CD4-positive, alpha-beta T cell treated with Interleukin-17A for 4 hours (primary cell): Measurements from ENCODE around the gene GM2A.
"Not testable (repeated sequence)": the region's sequence is repeated elsewhere in the genome, so short reads cannot be mapped to it uniquely, and the experiment has no call there.

Source experiments
- DNase-seq: peaks from one replicate; pipeline ENCODE4 v3.0.0-alpha.2; 2020; ENCODE audit warnings: mixed read lengths

Gene GM2A

GRCh38 chr5:151254990-151255389 is 2.0 kb downstream of the GM2A start:
- not testable (repeated sequence) for DNase-seq

- no peak for DNase-seq
Measured at GRCh38 chr5:151255621-151256286, 2.8 kb downstream of the GM2A start.

- DNase-seq = no peak
Measured at GRCh38 chr5:151257731-151258181, 4.8 kb downstream of the GM2A start.

- no peak for DNase-seq
Measured at GRCh38 chr5:151258201-151258611, 5.2 kb downstream of the GM2A start.

- DNase-seq = no peak
Measured at GRCh38 chr5:151258816-151259215, 5.8 kb downstream of the GM2A start.

- no peak for DNase-seq
Measured at GRCh38 chr5:151259931-151260330, 6.9 kb downstream of the GM2A start.

GRCh38 chr5:151262532-151262931 is 9.5 kb downstream of the GM2A start:
- no peak for DNase-seq

- DNase-seq = no peak
Measured at GRCh38 chr5:151264113-151264512, 11.1 kb downstream of the GM2A start.

GRCh38 chr5:151267491-151268260 is 14.7 kb downstream of the GM2A start:
- DNase-seq = no peak

- DNase-seq = no peak
Measured at GRCh38 chr5:151270599-151270998, 17.6 kb downstream of the GM2A start.

GRCh38 chr5:151271336-151271735 is 18.4 kb downstream of the GM2A start:
- DNase-seq = no peak

GRCh38 chr5:151274666-151275065 is 21.7 kb downstream of the GM2A start:
- DNase-seq = no peak

GRCh38 chr5:151275803-151276202 is 22.8 kb downstream of the GM2A start:
- DNase-seq = no peak

- DNase-seq = no peak
Measured at GRCh38 chr5:151278845-151279244, 25.9 kb downstream of the GM2A start.

GRCh38 chr5:151280443-151280842 is 27.5 kb downstream of the GM2A start:
- no peak for DNase-seq

- no peak for DNase-seq
Measured at GRCh38 chr5:151281001-151281639, 28.1 kb downstream of the GM2A start.

GRCh38 chr5:151283120-151283825 is 30.3 kb downstream of the GM2A start:
- DNase-seq = no peak

- DNase-seq = no peak
Measured at GRCh38 chr5:151284392-151284967, 31.5 kb downstream of the GM2A start.

- DNase-seq = no peak
Measured at GRCh38 chr5:151285683-151286082, 32.7 kb downstream of the GM2A start.

GRCh38 chr5:151286246-151286645 is 33.3 kb downstream of the GM2A start:
- DNase-seq = no peak

GRCh38 chr5:151288180-151288579 is 35.2 kb downstream of the GM2A start:
- DNase-seq = no peak

GRCh38 chr5:151293624-151294023 is 40.6 kb downstream of the GM2A start:
- DNase-seq = no peak

- no peak for DNase-seq
Measured at GRCh38 chr5:151295138-151295537, 42.2 kb downstream of the GM2A start.
